Heart left ventricle (tissue), 13 donors: ENCODE measurements around the gene FAM3A.

Experiments used
- POLR2A ChIP-seq, 2 donors: fragments of 450-650 bp; IDR thresholded peaks; one replicate each; pipeline ENCODE4 v1.6.1; 2017; ENCODE audit warnings: antibody characterized with exemption in 2 of 2, mild to moderate bottlenecking in 2 of 2, moderate library complexity in 2 of 2
- TF ChIP-seq, protein P1 (sequence below), 12 donors: fragments of 200-600 bp; sonication (generic) in 4 of 12; IDR thresholded peaks; one replicate each; pipeline versions ENCODE4 v1.5.0 to v1.8.0; 2018 to 2022; ENCODE audit warnings: antibody characterized with exemption in 12 of 12, mild to moderate bottlenecking in 5 of 12
- donor health status: ischemic (EF 13 %, LVEDD 7.1; RV severe dilation, severe dysfunction).
- donor health status: DM: no; HTN: yes; CAD: no.
- donor health status: DM: no; HTN: no; CAD: no.
- donor health status: ischemic (EF 25% LVEDD 6.9; RV normal size, moderate dysfunction).
- donor health status: ischemic (EF 25% LVEDD 5.7; RV mildly dilated, moderate dysfunction).
- donor health status: ischemic (EF 35%, LVEDD 5.7; RV mildly dilated, moderate dysfunction).
- donor health status: nonischemic (EF 11% LVEDD 7.7; RV severe dilation, severe dysfunction).
- donor health status: DM: yes; HTN: yes; CAD: no.
- donor health status: PGD.
- donor health status: ischemic (EF 29% LVEDD 5.4; RV normal size, mild dysfunction).
- donor health status: nonischemic (EF 23%, LVEDD 6.1; RV moderate dilation, normal function).

DNA sequence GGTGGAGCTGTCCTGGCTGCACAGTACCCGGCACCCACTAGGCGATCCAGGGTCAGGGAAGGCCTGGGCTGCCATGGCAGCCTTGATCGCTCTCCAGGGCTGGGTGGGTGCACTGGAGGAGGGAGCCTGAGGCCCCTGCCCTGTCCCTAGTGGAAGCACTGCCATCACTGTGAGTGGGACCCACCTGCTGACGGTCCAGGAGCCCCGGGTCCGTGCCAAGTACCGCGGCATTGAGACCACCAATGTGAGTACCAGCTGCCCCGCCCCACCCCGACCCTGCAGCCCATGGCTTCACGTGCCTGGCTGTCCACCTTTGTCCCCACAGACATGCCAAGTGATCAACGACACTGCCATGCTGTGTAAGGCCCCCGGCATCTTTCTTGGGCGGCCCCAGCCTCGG is 49.1 kb downstream of the FAM3A start:
- TF ChIP-seq, protein P1, sequence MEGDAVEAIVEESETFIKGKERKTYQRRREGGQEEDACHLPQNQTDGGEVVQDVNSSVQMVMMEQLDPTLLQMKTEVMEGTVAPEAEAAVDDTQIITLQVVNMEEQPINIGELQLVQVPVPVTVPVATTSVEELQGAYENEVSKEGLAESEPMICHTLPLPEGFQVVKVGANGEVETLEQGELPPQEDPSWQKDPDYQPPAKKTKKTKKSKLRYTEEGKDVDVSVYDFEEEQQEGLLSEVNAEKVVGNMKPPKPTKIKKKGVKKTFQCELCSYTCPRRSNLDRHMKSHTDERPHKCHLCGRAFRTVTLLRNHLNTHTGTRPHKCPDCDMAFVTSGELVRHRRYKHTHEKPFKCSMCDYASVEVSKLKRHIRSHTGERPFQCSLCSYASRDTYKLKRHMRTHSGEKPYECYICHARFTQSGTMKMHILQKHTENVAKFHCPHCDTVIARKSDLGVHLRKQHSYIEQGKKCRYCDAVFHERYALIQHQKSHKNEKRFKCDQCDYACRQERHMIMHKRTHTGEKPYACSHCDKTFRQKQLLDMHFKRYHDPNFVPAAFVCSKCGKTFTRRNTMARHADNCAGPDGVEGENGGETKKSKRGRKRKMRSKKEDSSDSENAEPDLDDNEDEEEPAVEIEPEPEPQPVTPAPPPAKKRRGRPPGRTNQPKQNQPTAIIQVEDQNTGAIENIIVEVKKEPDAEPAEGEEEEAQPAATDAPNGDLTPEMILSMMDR (IDR thresholded peaks at IDR 0.05), result no peak
- TF ChIP-seq POLR2A (IDR thresholded peaks at IDR 0.05), result no peak
